NCI-H82 treated with DMSO at 0.1 percent for 48 hours (cell line): ENCODE data around the gene PPHLN1.

Experiments
- DNase-seq: peaks from one replicate; lab custom pipeline; 2025; ENCODE audit not compliant: unreplicated experiment; lab: John Stamatoyannopoulos, UW

PPHLN1 gene

GRCh38 chr12:42432517-42433140 lies 106.7 kb downstream of the PPHLN1 start:
- no peak for DNase-seq

GRCh38 chr12:42440608-42441007 lies 114.6 kb downstream of the PPHLN1 start:
- DNase-seq, result no peak

- DNase-seq, result no peak
Measured at GRCh38 chr12:42442311-42442759, 116.4 kb downstream of the PPHLN1 start.

GRCh38 chr12:42442888-42443287 lies 116.9 kb downstream of the PPHLN1 start:
- no peak for DNase-seq

GRCh38 chr12:42444192-42444943 lies 118.4 kb downstream of the PPHLN1 start:
- no peak for DNase-seq

- no peak for DNase-seq
Measured at GRCh38 chr12:42445891-42446290, 119.9 kb downstream of the PPHLN1 start.

- no peak for DNase-seq
Measured at GRCh38 chr12:42446761-42447160, 120.8 kb downstream of the PPHLN1 start.

GRCh38 chr12:42447371-42447786 lies 121.4 kb downstream of the PPHLN1 start:
- no peak for DNase-seq

GRCh38 chr12:42448841-42449240 lies 122.9 kb downstream of the PPHLN1 start:
- no peak for DNase-seq

GRCh38 chr12:42450248-42450647 lies 124.3 kb downstream of the PPHLN1 start:
- DNase-seq, result no peak

- no peak for DNase-seq
Measured at GRCh38 chr12:42458575-42458974, 132.6 kb downstream of the PPHLN1 start.

GRCh38 chr12:42459336-42459847 lies 133.4 kb downstream of the PPHLN1 start:
- DNase-seq, result no peak

GRCh38 chr12:42462486-42462885 lies 136.5 kb downstream of the PPHLN1 start:
- no peak for DNase-seq

- DNase-seq, result no peak
Measured at GRCh38 chr12:42463671-42464070, 137.7 kb downstream of the PPHLN1 start.

- no peak for DNase-seq
Measured at GRCh38 chr12:42468341-42468821, 142.4 kb downstream of the PPHLN1 start.

GRCh38 chr12:42468921-42469320 lies 143.0 kb downstream of the PPHLN1 start:
- no peak for DNase-seq

- DNase-seq, result no peak
Measured at GRCh38 chr12:42469355-42470175, 143.6 kb downstream of the PPHLN1 start.

- DNase-seq, result no peak
Measured at GRCh38 chr12:42472376-42472775, 146.4 kb downstream of the PPHLN1 start.

GRCh38 chr12:42473130-42473529 lies 147.2 kb downstream of the PPHLN1 start:
- DNase-seq, result no peak

GRCh38 chr12:42473561-42473960 lies 147.6 kb downstream of the PPHLN1 start:
- no peak for DNase-seq

GRCh38 chr12:42474391-42474790 lies 148.4 kb downstream of the PPHLN1 start:
- no peak for DNase-seq
